ENCODE results near the gene ESM1.

The ESM1 gene

GRCh38 chr5:54986269-54986654, 869 bp upstream of the ESM1 start:
- TF ChIP-seq CTCF (conservative IDR thresholded peaks at IDR 0.05) (no peak), ZFX (IDR thresholded peaks at IDR 0.05) (no peak)
- H3K27ac ChIP-seq, result no peak overlapping the region

DNA sequence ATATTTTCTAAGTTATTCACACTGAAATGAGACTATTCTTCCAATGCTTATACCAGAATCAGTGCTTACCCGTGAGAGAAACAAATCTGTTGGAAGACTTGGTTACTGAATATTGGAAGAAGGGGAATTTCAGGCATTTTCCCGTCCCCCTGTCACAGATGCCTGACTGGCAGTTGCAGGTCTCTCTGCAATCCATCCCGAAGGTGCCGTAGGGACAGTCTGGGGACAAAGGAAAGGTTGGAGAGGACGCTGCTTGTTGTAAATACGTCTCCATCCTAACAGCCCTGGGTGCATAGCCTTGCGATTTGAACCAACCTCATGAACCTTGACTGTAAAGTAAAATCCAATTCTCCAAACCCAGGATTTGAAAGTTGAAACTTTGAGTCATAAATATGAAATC, 3.5 kb downstream of the ESM1 start:
- TF ChIP-seq CTCF (conservative IDR thresholded peaks at IDR 0.05) (no peak), ZFX (IDR thresholded peaks at IDR 0.05) (no peak)

GRCh38 chr5:54975701-54976100, 9.7 kb downstream of the ESM1 start:
- no peak for TF ChIP-seq CTCF (conservative IDR thresholded peaks at IDR 0.05)
- no peak for TF ChIP-seq ZFX (IDR thresholded peaks at IDR 0.05)
- H3K27ac ChIP-seq, result no peak overlapping the region

More for the DNA sequence above, 3.5 kb downstream of the ESM1 start:
- no peak overlapping the region for H3K27ac ChIP-seq

DNA sequence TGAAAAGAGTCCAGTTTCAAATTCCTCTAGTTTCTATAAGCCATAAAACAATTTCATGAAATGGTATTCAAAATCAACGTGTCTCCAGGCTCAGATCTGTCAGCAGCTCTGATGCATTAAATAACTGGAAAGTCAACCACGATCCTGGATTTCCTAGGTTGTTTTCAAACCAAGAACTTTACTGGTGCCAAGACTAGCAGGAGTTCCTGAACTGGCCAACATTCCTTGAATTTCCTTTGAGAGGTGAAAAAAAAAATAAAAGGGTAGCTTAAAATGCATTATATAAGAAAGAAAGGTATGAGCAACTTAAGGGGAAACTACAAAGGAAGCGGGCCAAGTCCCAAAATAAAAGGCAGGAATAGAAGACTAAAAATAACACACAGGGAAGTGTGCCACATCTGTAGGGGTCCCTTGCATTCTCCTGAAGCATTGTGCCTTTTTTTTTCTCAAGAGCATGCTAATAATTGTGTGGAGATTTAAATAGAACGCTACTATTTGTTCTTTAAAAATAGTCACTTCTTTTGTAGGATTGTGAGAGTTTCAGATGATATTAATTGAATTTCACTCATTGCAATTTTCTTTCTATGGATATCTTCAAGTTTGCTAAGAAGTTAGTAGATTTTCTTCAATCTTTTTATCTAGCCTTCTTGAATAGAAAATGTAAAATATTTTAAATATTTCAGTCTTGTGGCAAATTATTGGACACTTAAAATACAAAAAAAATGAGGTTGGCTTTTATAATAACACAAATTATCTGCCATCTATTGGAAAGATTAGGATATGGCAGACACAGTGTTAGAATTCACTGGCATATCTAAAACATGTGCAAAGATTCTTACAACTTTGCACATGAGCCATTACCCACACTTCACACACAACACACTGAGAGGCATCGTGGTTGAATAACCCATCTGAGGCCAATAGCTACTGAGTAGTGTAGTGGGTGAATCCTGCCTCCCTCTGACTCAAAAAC, 15.3 kb downstream of the ESM1 start:
- no peak overlapping the region for H3K27ac ChIP-seq
- TF ChIP-seq CTCF (conservative IDR thresholded peaks at IDR 0.05) (peak; percentile 12; the same call in 1 of the 2 replicates), ZFX (IDR thresholded peaks at IDR 0.05) (no peak)

GRCh38 chr5:54969242-54969641, 16.2 kb downstream of the ESM1 start:
- no peak overlapping the region for H3K27ac ChIP-seq
- TF ChIP-seq ZFX (IDR thresholded peaks at IDR 0.05) (no peak), CTCF (conservative IDR thresholded peaks at IDR 0.05) (no peak)

GRCh38 chr5:54965806-54966205, 19.6 kb downstream of the ESM1 start:
- no peak for TF ChIP-seq CTCF (conservative IDR thresholded peaks at IDR 0.05)
- TF ChIP-seq ZFX (IDR thresholded peaks at IDR 0.05), result no peak
- no peak overlapping the region for H3K27ac ChIP-seq

GRCh38 chr5:54964405-54964804, 21.0 kb downstream of the ESM1 start:
- TF ChIP-seq ZFX (IDR thresholded peaks at IDR 0.05) (no peak), CTCF (conservative IDR thresholded peaks at IDR 0.05) (no peak)
- no peak overlapping the region for H3K27ac ChIP-seq

All from C4-2B (cell line).